HEK293 (cell line): ENCODE data around the gene DOK3.

Experiments
- ATF2 ChIP-seq: fragments of 450-650 bp; formaldehyde crosslinking; IDR thresholded peaks from 2 replicates; pipeline ENCODE4 v1.5.1; 2016; ENCODE audit warnings: missing biosample characterization, missing genetic modification characterization, low read depth
- BCL6B ChIP-seq: fragments of 450-650 bp; formaldehyde crosslinking; IDR thresholded peaks from 2 replicates; pipeline ENCODE4 v1.5.1; 2017; ENCODE audit warnings: missing biosample characterization, missing genetic modification characterization
- PRDM10 ChIP-seq: fragments of 450-650 bp; formaldehyde crosslinking; IDR thresholded peaks from 2 replicates; pipeline ENCODE4 v1.5.1; 2016; ENCODE audit warnings: missing biosample characterization, missing genetic modification characterization
- SCRT1 ChIP-seq: fragments of 450-650 bp; formaldehyde crosslinking; IDR thresholded peaks from 2 replicates; pipeline ENCODE4 v1.5.1; 2016; ENCODE audit warnings: missing biosample characterization, missing genetic modification characterization, borderline replicate concordance
- ZFP69B ChIP-seq: fragments of 450-650 bp; formaldehyde crosslinking; IDR thresholded peaks from 2 replicates; pipeline ENCODE4 v1.5.1; 2016; ENCODE audit warnings: missing biosample characterization, missing genetic modification characterization
- ZNF138 ChIP-seq: fragments of 450-650 bp; formaldehyde crosslinking; IDR thresholded peaks from 2 replicates; pipeline ENCODE4 v1.5.1; 2016; ENCODE audit warnings: missing biosample characterization, missing genetic modification characterization, borderline replicate concordance
- ZNF148 ChIP-seq: fragments of 450-650 bp; formaldehyde crosslinking; IDR thresholded peaks from 2 replicates; pipeline ENCODE4 v1.5.0; 2017; ENCODE audit warnings: missing biosample characterization, missing genetic modification characterization, borderline replicate concordance
- ZNF26 ChIP-seq: fragments of 450-650 bp; formaldehyde crosslinking; IDR thresholded peaks from 2 replicates; pipeline ENCODE4 v1.5.1; 2016; ENCODE audit warnings: missing biosample characterization, missing genetic modification characterization
- ZNF335 ChIP-seq: fragments of 450-650 bp; formaldehyde crosslinking; conservative IDR thresholded peaks from 2 replicates; pipeline ENCODE4 v1.5.1; 2016; ENCODE audit warnings: missing biosample characterization, missing genetic modification characterization
- ZNF362 ChIP-seq: fragments of 450-650 bp; formaldehyde crosslinking; IDR thresholded peaks from 2 replicates; pipeline ENCODE4 v1.5.1; 2016; ENCODE audit warnings: missing biosample characterization, missing genetic modification characterization
- ZNF366 ChIP-seq: fragments of 450-650 bp; formaldehyde crosslinking; conservative IDR thresholded peaks from 2 replicates; pipeline ENCODE4 v1.5.1; 2016; ENCODE audit warnings: missing biosample characterization, missing genetic modification characterization
- ZNF423 ChIP-seq: fragments of 450-650 bp; formaldehyde crosslinking; IDR thresholded peaks from 2 replicates; pipeline ENCODE4 v1.5.1; 2016; ENCODE audit warnings: missing biosample characterization, missing genetic modification characterization
- ZNF488 ChIP-seq: fragments of 450-650 bp; formaldehyde crosslinking; IDR thresholded peaks from 2 replicates; pipeline ENCODE4 v1.5.1; 2016; ENCODE audit warnings: missing biosample characterization, missing genetic modification characterization
- ZNF513 ChIP-seq: fragments of 450-650 bp; IDR thresholded peaks from 2 replicates; pipeline ENCODE4 v1.5.1; 2018; ENCODE audit warnings: missing biosample characterization, missing genetic modification characterization
- ZNF518A ChIP-seq: fragments of 450-650 bp; formaldehyde crosslinking; conservative IDR thresholded peaks from 2 replicates; pipeline ENCODE4 v1.5.1; 2016; ENCODE audit warnings: low read depth, missing biosample characterization, missing genetic modification characterization
- ZNF776 ChIP-seq: fragments of 450-650 bp; formaldehyde crosslinking; IDR thresholded peaks from 2 replicates; pipeline ENCODE4 v1.5.0; 2017; ENCODE audit warnings: missing biosample characterization, missing genetic modification characterization, borderline replicate concordance
- ZSCAN23 ChIP-seq: fragments of 450-650 bp; formaldehyde crosslinking; IDR thresholded peaks from 2 replicates; pipeline ENCODE4 v1.5.1; 2016; ENCODE audit warnings: missing biosample characterization, missing genetic modification characterization

Gene DOK3

GRCh38 chr5:177545487-177546257, 36.0 kb upstream of the DOK3 start (continued):
- peak; percentile 84 for TF ChIP-seq ZNF362
- TF ChIP-seq SCRT1 (tag by site-specific recombination) = peak; percentile 56; the same call in 1 of the 2 replicates
- no peak for TF ChIP-seq ZNF138
- peak; percentile 70 for TF ChIP-seq PRDM10 (tag by site-specific recombination)
- TF ChIP-seq ZNF423 (tag by site-specific recombination) = no peak
- TF ChIP-seq ZNF335 (tag by site-specific recombination) = peak; percentile 37; the same call in 1 of the 2 replicates
- TF ChIP-seq ZNF366 (tag by site-specific recombination) = no peak
- TF ChIP-seq ZSCAN23 (tag by site-specific recombination) = no peak
- no peak for TF ChIP-seq ZNF776 (tag by site-specific recombination)
- TF ChIP-seq ZNF513 (tag by site-specific recombination) = no peak
- TF ChIP-seq ZFP69B (tag by site-specific recombination) = 0 out of 2 replicates have a peak, but pooled peaks have one; percentile 13
- no peak for TF ChIP-seq ZNF488 (tag by site-specific recombination)
- TF ChIP-seq ATF2 = peak; percentile 70
- 0 out of 2 replicates have a peak, but pooled peaks have one; percentile 18 for TF ChIP-seq ZNF518A (tag by site-specific recombination)
- TF ChIP-seq ZNF148 (tag by site-specific recombination) = no peak
- no peak for TF ChIP-seq ZNF26 (tag by site-specific recombination)
- no peak for TF ChIP-seq BCL6B
